K562 (cell line): Measurements from ENCODE around the gene PIP4K2A. TPM values are rescaled to one million over a fixed set of nuclear protein-coding genes. Genes with fewer than 3 reads are reported as not detected.

Experiments used
- ATAC-seq: fragments of 200-7000 bp; cut with Tn5 transposase; 3 replicates; pipeline ENCODE4 v1.9.1; 2020; ENCODE audit warnings: moderate library complexity
- BruUV-seq: library from RNA; stranded (reverse); fragments of 400-500 nt; replicated peaks from 2 replicates; lab custom pipeline; 2021; lab: Mats Ljungman, UMichigan
- CTCF ChIA-PET: fragments of 300-600 bp; formaldehyde crosslinking; extraction: SDS; loops from one replicate; lab custom pipeline; 2021; ENCODE audit warnings: low intra/inter-chr PET ratio; lab: Yijun Ruan, JAX
- POLR2A ChIA-PET: fragments of 300-600, 350-650 bp; sonication (Branson Sonifier 250); formaldehyde crosslinking; extraction: SDS; loops from one replicate; lab custom pipeline; 2021; ENCODE audit warnings: antibody characterized with exemption, inconsistent platforms; lab: Yijun Ruan, JAX
- DNase-seq, 4 experiments: peaks; one replicate each; pipeline versions ENCODE4 v3.0.0 to v3.0.0-alpha.2; 2011 to 2018; ENCODE audit warnings: low spot score in 3 of 4, mixed read lengths in 3 of 4; ENCODE audit errors: extremely low read depth in 1 of 4
- FAIRE-seq: peaks from 2 replicates; lab custom pipeline; 2011; peaks lifted over from hg19 to GRCh38; lab: Jason Lieb, UNC
- H2AFZ ChIP-seq: 2 replicates; pipeline ENCODE4 v1.6.0; 2011; ENCODE audit warnings: low read depth, low read length, control low read depth, inconsistent platforms
- H3K27ac ChIP-seq: fragments of 200-600 bp; 3 replicates; pipeline ENCODE4 v1.8.0; 2011; ENCODE audit warnings: low read depth, mild to moderate bottlenecking, control low read depth, inconsistent platforms, low read length, moderate library complexity, mixed read lengths; ENCODE audit errors: extremely low read depth
- H3K27me3 ChIP-seq, 2 experiments: fragments of 300-600 bp in 1 of 2; 2 replicates in 1 of 2; 3 replicates in 1 of 2; pipeline versions ENCODE4 v1.6.0 to v1.8.0; 2011; ENCODE audit warnings: inconsistent platforms in 2 of 2, low read length in 2 of 2, mild to moderate bottlenecking in 1 of 2, mixed read lengths in 1 of 2, moderate library complexity in 1 of 2; ENCODE audit not compliant: control insufficient read depth in 2 of 2, insufficient read depth in 2 of 2
- H3K36me3 ChIP-seq: fragments of 300-600 bp; 3 replicates; pipeline ENCODE4 v1.8.0; 2011; ENCODE audit warnings: mild to moderate bottlenecking, low read length, inconsistent platforms; ENCODE audit not compliant: control insufficient read depth, insufficient read depth
- H3K4me1 ChIP-seq, 2 experiments: fragments of 200-600 bp in 1 of 2; replicated peaks in 1 of 2; 2 replicates in 1 of 2; 3 replicates in 1 of 2; pipeline versions ENCODE4 v1.5.1 to v1.8.0; 2011; ENCODE audit warnings: inconsistent platforms in 2 of 2, low read length in 2 of 2, mild to moderate bottlenecking in 1 of 2, mixed read lengths in 1 of 2, moderate library complexity in 1 of 2; ENCODE audit not compliant: control insufficient read depth in 2 of 2, insufficient read depth in 2 of 2
- H3K4me2 ChIP-seq: 2 replicates; pipeline ENCODE4 v1.6.1; 2011; ENCODE audit warnings: low read length, control low read depth, inconsistent platforms, mixed read lengths; ENCODE audit not compliant: insufficient read depth
- H3K4me3 ChIP-seq: fragments of 200-600 bp; sonication (generic), shearing (Covaris generic); 2 replicates; pipeline ENCODE4 v1.5.1; 2016; ENCODE audit warnings: control low read depth, inconsistent platforms
- H3K79me2 ChIP-seq: fragments of 200-600 bp; 3 replicates; pipeline ENCODE4 v1.8.0; 2011; ENCODE audit warnings: low read length, inconsistent platforms; ENCODE audit not compliant: control insufficient read depth, insufficient read depth
- H3K9ac ChIP-seq, 2 experiments: 2 replicates each; pipeline versions ENCODE4 v1.6.0 to v1.6.1; 2011; ENCODE audit warnings: low read depth in 2 of 2, low read length in 2 of 2, control low read depth in 1 of 2, inconsistent platforms in 1 of 2, mild to moderate bottlenecking in 1 of 2, mixed read lengths in 1 of 2; ENCODE audit not compliant: insufficient read depth in 1 of 2
- H3K9me1 ChIP-seq: one replicate; pipeline ENCODE4 v1.6.0; 2011; ENCODE audit warnings: inconsistent platforms, mild to moderate bottlenecking, low read length, moderate library complexity; ENCODE audit not compliant: control insufficient read depth, insufficient read depth
- H3K9me3 ChIP-seq: replicated peaks from 2 replicates; pipeline ENCODE4 v1.5.1; 2011; ENCODE audit warnings: low read depth, low read length, inconsistent platforms; ENCODE audit not compliant: control insufficient read depth, insufficient read depth
- H4K20me1 ChIP-seq: replicated peaks from 2 replicates; pipeline ENCODE4 v1.6.1; 2011; ENCODE audit warnings: low read length, inconsistent platforms, mixed read lengths; ENCODE audit not compliant: control insufficient read depth, insufficient read depth
- CBX5 ChIP-seq: IDR thresholded peaks from 2 replicates; pipeline ENCODE4 v1.6.1; 2014; ENCODE audit warnings: low read depth, borderline replicate concordance
- CGGBP1 ChIP-seq: fragments of 250-450 bp; sonication (Bioruptor Pico); IDR thresholded peaks from 2 replicates; pipeline ENCODE4 v1.9.0; 2021; ENCODE audit warnings: mild to moderate bottlenecking
- CREB5 ChIP-seq: fragments of 250-450 bp; sonication (Bioruptor Pico); IDR thresholded peaks from 2 replicates; pipeline ENCODE4 v1.5.0; 2020; ENCODE audit warnings: mild to moderate bottlenecking
- EHMT2 ChIP-seq: fragments of 450-650 bp; IDR thresholded peaks from 2 replicates; pipeline ENCODE4 v1.6.1; 2018; ENCODE audit warnings: antibody characterized with exemption
- FOS ChIP-seq: IDR thresholded peaks from 3 replicates; pipeline ENCODE4 v1.6.1; 2011; ENCODE audit not compliant: insufficient read length; ENCODE audit errors: extremely low read depth
- LEF1 ChIP-seq: fragments of 450-650 bp; IDR thresholded peaks from 2 replicates; pipeline ENCODE4 v1.6.1; 2016; ENCODE audit warnings: mild to moderate bottlenecking
- TARDBP ChIP-seq: fragments of 450-650 bp; IDR thresholded peaks from 2 replicates; pipeline ENCODE4 v1.6.1; 2016
- ZNF23 ChIP-seq: fragments of 250-450 bp; sonication (Bioruptor Pico); IDR thresholded peaks from 2 replicates; pipeline ENCODE4 v1.4.0; 2020; ENCODE audit warnings: mild to moderate bottlenecking
- ZNF584 ChIP-seq: fragments of 200-800 bp; sonication (Bioruptor generic); IDR thresholded peaks from 2 replicates; pipeline ENCODE4 v1.6.1; 2016; ENCODE audit warnings: low read depth, mild to moderate bottlenecking, missing genetic modification characterization, missing compliant biosample characterization
- WGBS: fragments of 100-300 bp; shearing (Covaris generic); methylation state at CpG from one replicate; pipeline ENCODE4 v1.1.6; 2016; ENCODE audit warnings: low coverage, mixed read lengths; ENCODE audit not compliant: insufficient coverage; ENCODE audit errors: missing lambda C conversion rate; 5-methylcytosine and 5-hydroxymethylcytosine counted together
- in situ Hi-C: fragments of 300-500 bp; cut with MboI; formaldehyde crosslinking; loops from 4 replicates; pipeline ENCODE4 v1.15.0; 2018; ENCODE audit warnings: inconsistent platforms, mixed read lengths
- intact Hi-C: fragments of 100-400 bp; cut with micrococcal nuclease; formaldehyde crosslinking; loops from 2 replicates; pipeline ENCODE4 v1.14.2; 2022
- polyA plus RNA-seq, 8 experiments: library from polyadenylated mRNA; depleted of rRNA in 4 of 8; stranded (reverse) in 5 of 8; unstranded in 3 of 8; fragments of >200 nt; fragmentation: Nextera tagmentation in 2 of 8; fragmentation: Illumina TruSeq in 1 of 8; extraction: Ambion mirVana in 2 of 8; extraction: Trizol in 1 of 8; gene quantifications; 2 replicates each; pipeline versions ENCODE4 v1.2.1 to v1.2.3, GENCODE V29; 2011 to 2014; ENCODE audit warnings: inconsistent platforms in 1 of 8, missing spikeins in 1 of 8
- total RNA-seq, 7 experiments: library from RNA; depleted of rRNA in 6 of 7; stranded (reverse); fragments of >200 nt in 6 of 7; fragmentation: Illumina TruSeq in 2 of 7; extraction: Trizol in 2 of 7; gene quantifications; 2 replicates each; pipeline versions ENCODE4 v1.2.1 to v1.2.3, GENCODE V29; 2011 to 2021; ENCODE audit warnings: low replicate concordance in 1 of 7

Gene PIP4K2A
- total and polyA plus RNA-seq, 9 of the 15 experiments (the other 6 are each of a cell fraction or from before 2014, with no cell fraction given), result 35.6 to 117 (median 71.9) TPM

- intact Hi-C loops (no loop called here), in situ Hi-C loops (no loop called here)
- H3K27me3 ChIP-seq, result peaks cover 0 to 4% of the 10 kb centered on the region in 2 experiments; a peak in 1 of 5 replicates
- no peak for TF ChIP-seq CBX5
- no peak for TF ChIP-seq TARDBP
- TF ChIP-seq CREB5 (CRISPR knock-in tag), result no peak
- TF ChIP-seq FOS, result no peak
- TF ChIP-seq EHMT2, result no peak
- no peak for TF ChIP-seq ZNF584 (CRISPR knock-in tag)
- no peak for TF ChIP-seq ZNF23 (CRISPR knock-in tag)
- TF ChIP-seq CGGBP1, result no peak
- no peak for TF ChIP-seq LEF1
- H3K27ac ChIP-seq, result no peak overlapping the region
- FAIRE-seq (no peak), ATAC-seq (no peak), DNase-seq (no peak)
- no peaks in the 10 kb centered on the region for H3K9me3 ChIP-seq
- H3K36me3 ChIP-seq, result no peaks in the 10 kb centered on the region
- no peaks in the 10 kb centered on the region for H3K9me1 ChIP-seq
- 30% methylated on average over 3 of the region's 3 CpGs for WGBS
- no peak overlapping the region for H2AFZ ChIP-seq
- H3K4me2 ChIP-seq, result no peak overlapping the region
- no peak overlapping the region for H3K9ac ChIP-seq
- no peaks in the 10 kb centered on the region for H4K20me1 ChIP-seq
- BruUV-seq, result no TSS peak
- peaks cover 0 to 17% of the 10 kb centered on the region in 2 experiments; a peak in 2 of 5 replicates for H3K4me1 ChIP-seq
- H3K4me3 ChIP-seq, result no peak overlapping the region
- H3K79me2 ChIP-seq, result no peaks in the 10 kb centered on the region
- ChIA-PET POLR2A (interaction anchor here (1.0 to 3.1 kb wide), 3 partner anchors 9 to 36 kb away, joined by 3 to 13 read pairs (median 5); no protein-coding TSS in a partner anchor), CTCF (no interaction called here)
Measured at GRCh38 chr10:22491480-22491879, 222.9 kb downstream of the PIP4K2A start.
